ENCODE measurements around the gene BANK1. TPM values are rescaled to one million over a fixed set of nuclear protein-coding genes. Genes with fewer than 3 reads are reported as not detected.

BANK1 gene
- total RNA-seq: 12.2 TPM
- long read RNA-seq, partial matches to known transcripts: 8 of 18 reads
- long read RNA-seq, other reads (novel, unspliced or antisense): 4 of 18 reads

- no peaks in the 10 kb centered on the region for H3K9me3 ChIP-seq
- ATAC-seq (peak; percentile 95), DNase-seq (peak; percentile 71)
- H3K27ac ChIP-seq: peak within 1 kb of the TSS; percentile 83
- H3K4me3 ChIP-seq: peak within 1 kb of the TSS; percentile 59
- TF ChIP-seq CTCF (IDR thresholded peaks at IDR 0.05): peak; percentile 23
- no peaks in the 10 kb centered on the region for H3K27me3 ChIP-seq (ENCODE audit: low read depth)
- H3K36me3 ChIP-seq: no peaks in the 10 kb centered on the region
- peaks cover 6% of the 10 kb centered on the region for H3K4me1 ChIP-seq
- intact Hi-C loops (cut with DNase I): no loop called here
Measured at GRCh38 chr4:101790521-101791181, at the start of gene BANK1. Gene BANK1, plus strand, starts transcription at chr4:101790730. Its CDS starts 151 bp downstream, at chr4:101790881.

GRCh38 chr4:101753721-101754120 is 36.8 kb upstream of the BANK1 start:
- ATAC-seq (no peak), DNase-seq (no peak)
- Histone ChIP-seq H3K4me1 (no peaks in the 10 kb centered on the region), H3K27ac (no peak overlapping the region), H3K4me3 (no peak overlapping the region), H3K27me3 (ENCODE audit: low read depth) (no peaks in the 10 kb centered on the region), H3K36me3 (no peaks in the 10 kb centered on the region), H3K9me3 (no peaks in the 10 kb centered on the region)
- intact Hi-C loops (cut with DNase I): no loop called here
- TF ChIP-seq CTCF (IDR thresholded peaks at IDR 0.05): no peak

- Histone ChIP-seq H3K4me3 (no peak overlapping the region), H3K27ac (no peak overlapping the region), H3K9me3 (no peaks in the 10 kb centered on the region), H3K4me1 (no peaks in the 10 kb centered on the region), H3K27me3 (ENCODE audit: low read depth) (no peaks in the 10 kb centered on the region), H3K36me3 (no peaks in the 10 kb centered on the region)
- TF ChIP-seq CTCF (IDR thresholded peaks at IDR 0.05): no peak
- ATAC-seq (no peak), DNase-seq (no peak)
- intact Hi-C loops (cut with DNase I): no loop called here
Measured at GRCh38 chr4:101756181-101756580, 34.3 kb upstream of the BANK1 start.

GRCh38 chr4:101761405-101761804 is 29.1 kb upstream of the BANK1 start:
- intact Hi-C loops (cut with DNase I): no loop called here
- DNase-seq (no peak), ATAC-seq (no peak)
- Histone ChIP-seq H3K9me3 (no peaks in the 10 kb centered on the region), H3K36me3 (no peaks in the 10 kb centered on the region), H3K4me3 (no peak overlapping the region), H3K4me1 (no peaks in the 10 kb centered on the region), H3K27ac (no peak overlapping the region), H3K27me3 (ENCODE audit: low read depth) (no peaks in the 10 kb centered on the region)
- TF ChIP-seq CTCF (IDR thresholded peaks at IDR 0.05): no peak

GRCh38 chr4:101762025-101762424 is 28.5 kb upstream of the BANK1 start:
- Histone ChIP-seq H3K4me1 (no peaks in the 10 kb centered on the region), H3K36me3 (no peaks in the 10 kb centered on the region), H3K27me3 (ENCODE audit: low read depth) (no peaks in the 10 kb centered on the region), H3K9me3 (no peaks in the 10 kb centered on the region), H3K4me3 (no peak overlapping the region), H3K27ac (no peak overlapping the region)
- intact Hi-C loops (cut with DNase I): no loop called here
- ATAC-seq (no peak), DNase-seq (no peak)
- no peak for TF ChIP-seq CTCF (IDR thresholded peaks at IDR 0.05)
